NCI-H146 (cell line): ENCODE measurements around the gene DCXR.

ENCODE experiments used
- DNase-seq: peaks from one replicate; lab custom pipeline; 2025; lab: John Stamatoyannopoulos, UW

DCXR gene

GRCh38 chr17:82037092-82037888 is at the start of gene DCXR:
Gene DCXR, minus strand, starts transcription at chr17:82037697. Its CDS starts 15 bp downstream, at chr17:82037682.
- peak; percentile 97 for DNase-seq

DNA sequence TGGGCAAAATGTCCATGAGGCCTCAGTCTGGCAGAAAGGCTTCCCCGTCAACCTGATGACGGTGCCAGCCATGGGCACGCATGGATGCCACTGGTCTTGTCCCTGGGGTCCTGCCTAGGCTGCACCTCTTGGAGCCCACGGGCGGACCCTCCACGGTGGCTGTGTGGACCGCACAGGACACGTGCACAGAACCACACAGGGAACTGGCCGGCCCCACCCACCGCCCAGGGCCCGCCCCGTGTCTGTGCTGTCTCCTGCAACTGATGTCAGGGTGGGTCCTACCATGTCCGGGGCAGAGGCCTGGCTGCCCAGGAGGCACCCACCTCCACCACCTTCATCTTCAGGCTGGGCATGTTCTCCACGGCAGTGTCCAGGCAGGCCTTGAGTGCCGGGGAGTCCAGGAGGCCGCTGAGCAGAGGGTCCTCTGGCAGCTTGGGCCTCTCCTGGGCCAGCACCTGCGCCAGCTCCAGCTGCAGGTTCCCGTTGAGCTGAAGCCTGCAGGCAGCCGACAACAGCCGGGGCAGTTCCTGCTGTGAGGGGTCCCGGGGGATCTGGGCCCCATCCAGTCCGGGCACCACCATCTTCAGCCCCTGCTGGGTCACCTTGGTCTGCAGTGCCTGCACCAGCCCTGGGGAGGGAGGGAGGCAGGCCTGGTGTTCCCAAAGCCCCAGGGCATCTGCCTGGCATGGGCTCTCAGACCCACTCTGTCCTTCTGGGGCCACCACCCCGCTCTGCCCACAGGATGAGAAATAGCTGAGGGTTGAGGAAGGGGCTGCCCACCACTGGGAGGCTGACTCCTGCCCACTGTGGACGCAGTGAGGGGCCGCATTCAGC is 48.7 kb upstream of the DCXR start:
- no peak for DNase-seq

DNA sequence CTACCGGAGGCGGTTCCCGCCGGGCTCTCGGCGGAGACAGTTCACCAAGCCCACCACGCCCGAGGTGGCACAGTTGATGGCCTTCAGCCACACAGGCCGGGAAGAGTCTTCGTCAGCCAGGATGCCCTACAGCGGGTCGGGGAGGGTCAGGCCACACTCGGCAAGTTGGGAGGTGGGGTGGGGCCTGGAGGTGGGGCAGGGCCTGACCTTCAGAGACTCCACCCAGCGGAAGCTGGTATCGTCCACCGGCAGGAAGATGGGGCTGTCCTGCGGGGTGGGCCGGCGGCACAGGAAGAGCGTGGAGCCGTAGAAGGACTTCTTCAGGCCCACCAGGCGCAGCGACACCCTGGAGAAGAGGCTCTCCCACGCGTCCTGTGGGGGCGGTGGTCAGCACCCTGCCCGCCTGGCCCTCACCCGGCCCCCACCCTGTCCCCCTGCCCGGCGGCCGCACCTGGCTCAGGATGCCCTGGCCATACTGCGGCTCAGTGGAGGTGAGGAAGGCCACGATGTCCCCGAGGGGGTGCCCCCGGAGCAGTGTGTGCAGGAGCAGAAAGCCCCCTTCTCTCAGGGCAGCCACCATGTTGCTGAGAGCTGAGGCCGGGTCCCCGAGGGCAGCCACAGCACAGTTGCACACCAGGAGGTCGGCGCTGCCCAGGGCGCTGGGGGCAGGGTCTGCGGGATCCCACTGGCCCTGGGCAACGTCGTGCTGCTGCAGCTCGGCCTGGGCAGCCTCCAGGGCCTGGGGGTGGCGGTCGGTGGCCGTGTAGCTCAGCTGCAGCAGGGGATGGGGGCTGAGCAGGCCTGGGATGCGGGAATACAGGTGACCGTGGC is 47.7 kb upstream of the DCXR start:
- no peak for DNase-seq

- DNase-seq = no peak
Observed at GRCh38 chr17:82084373-82085030, 47.0 kb upstream of the DCXR start.

DNA sequence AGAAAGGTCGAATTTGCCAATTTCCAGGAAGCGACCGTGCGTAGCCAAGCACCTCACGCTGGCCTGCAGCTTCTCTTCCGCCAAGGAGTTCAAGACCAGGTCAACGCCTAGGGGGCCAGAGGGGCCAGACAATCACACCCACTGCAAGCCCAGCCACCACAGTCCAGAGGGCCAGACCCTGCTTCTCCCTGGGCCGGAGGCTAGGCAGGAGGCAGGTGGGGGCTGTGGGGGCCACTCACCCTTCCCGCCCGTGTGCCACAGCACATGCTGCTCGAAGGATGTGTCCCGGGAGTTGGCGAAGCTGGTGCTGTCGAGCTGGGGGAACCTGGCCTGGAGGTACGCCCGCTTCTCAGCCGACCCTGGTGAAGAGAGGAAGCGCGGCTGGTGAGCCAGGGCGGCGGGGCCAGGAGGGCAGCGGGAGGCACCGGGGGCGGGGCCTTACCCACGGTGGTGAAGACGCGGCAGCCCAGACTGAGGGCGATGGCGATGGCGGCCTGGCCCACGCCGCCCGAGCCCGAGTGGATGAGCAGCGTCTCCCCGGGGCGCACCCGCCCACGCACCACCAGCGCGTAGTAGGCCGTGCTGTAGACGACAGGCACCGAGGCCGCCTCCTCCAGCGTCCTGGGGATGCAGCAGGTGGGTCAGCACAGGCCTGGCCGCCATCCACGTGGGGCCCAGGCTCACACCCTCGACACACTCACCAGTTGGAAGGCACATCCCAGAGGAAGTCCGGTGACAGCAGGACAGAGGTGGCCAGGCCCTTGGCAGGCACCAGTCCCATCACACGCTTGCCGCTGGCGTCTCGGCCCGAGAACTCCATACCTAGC is 46.2 kb upstream of the DCXR start:
- DNase-seq = no peak

DNA sequence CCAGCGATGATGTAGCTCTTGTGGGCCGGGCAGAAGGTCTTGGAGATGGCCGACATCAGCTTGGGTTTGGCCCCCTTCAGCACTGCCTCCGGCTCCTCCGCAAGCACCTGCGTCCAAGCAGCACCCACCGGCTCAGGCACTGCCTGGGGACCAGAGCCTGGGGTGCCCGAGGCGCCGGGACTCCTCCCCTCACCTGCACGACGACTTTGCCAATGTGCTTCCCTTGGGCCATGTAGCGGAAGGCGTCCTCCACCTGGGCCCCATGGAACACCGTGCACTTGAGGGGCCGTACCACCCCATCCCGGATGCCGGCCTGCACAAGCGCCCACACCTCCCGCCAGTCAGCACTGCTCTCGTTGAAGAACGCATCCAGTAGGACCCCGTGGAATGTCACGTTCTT is 45.5 kb upstream of the DCXR start:
- no peak for DNase-seq

GRCh38 chr17:82082456-82082855 is 45.0 kb upstream of the DCXR start:
- DNase-seq = no peak

GRCh38 chr17:82081966-82082365 is 44.5 kb upstream of the DCXR start:
- no peak for DNase-seq

- DNase-seq = no peak
Observed at GRCh38 chr17:82081546-82081945, 44.0 kb upstream of the DCXR start.

- DNase-seq = no peak
Observed at GRCh38 chr17:82080789-82081464, 43.4 kb upstream of the DCXR start.

GRCh38 chr17:82080048-82080788 is 42.7 kb upstream of the DCXR start:
- DNase-seq = no peak

GRCh38 chr17:82079001-82079677 is 41.6 kb upstream of the DCXR start:
- no peak for DNase-seq

DNA sequence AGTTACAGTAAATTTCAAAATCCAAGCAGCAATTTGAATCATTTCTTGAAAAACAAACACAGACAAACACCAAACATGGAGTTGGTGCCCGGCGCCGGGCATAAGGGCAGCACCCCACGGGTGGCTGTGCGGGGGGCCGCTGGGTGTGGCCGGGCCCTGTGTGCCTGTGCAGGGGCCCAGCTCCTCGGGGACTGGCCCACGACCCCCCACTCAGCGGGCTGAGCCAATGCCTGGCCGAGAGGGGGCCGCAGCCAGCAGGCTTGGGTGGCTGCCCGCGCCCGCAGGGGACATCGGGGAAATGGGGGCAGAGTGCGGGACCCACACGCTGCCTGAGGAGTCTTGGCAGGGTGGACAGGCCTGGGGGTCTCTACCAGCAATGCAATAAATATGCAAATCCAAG is 40.9 kb upstream of the DCXR start:
- DNase-seq = no peak

- DNase-seq = no peak
Observed at GRCh38 chr17:82077617-82078358, 40.3 kb upstream of the DCXR start.

DNA sequence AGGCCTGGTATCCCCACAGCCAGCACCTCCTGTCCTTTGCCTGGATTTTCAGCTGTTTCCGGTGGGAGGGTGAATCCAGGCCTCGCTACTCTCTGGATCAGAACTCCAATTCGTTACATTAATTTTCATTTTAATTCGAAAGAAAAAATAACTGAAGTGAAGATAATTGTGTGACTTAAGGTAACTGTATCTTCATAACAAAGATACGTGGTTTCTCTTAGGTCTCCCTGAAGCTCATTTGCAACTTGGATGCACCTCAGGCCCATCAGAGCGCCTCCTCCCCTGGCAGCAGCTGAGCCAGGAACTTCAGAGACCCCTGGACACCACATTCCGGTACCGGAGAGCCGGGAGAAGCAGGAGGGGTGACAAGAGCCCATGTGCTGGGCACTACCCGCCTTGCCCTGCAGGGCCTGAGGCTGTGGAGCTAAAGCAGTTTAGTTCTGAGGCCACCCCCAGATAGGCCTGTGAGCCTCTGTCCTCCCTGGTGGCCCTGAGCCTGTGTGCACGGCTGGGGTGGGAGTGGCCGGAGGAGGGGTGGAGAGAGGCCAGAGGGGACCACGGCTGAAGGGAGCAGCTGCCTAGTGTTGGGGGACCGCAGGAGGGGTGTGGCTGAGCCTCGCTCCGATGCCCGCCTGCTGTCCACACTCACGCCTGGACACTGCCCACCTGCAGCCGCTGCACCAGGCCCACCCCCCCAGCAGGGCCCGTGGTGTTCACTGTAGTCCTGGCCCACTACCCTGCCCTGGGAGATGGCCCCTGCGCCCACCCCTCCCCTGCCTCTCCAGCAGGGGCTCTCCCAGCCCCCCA is 39.5 kb upstream of the DCXR start:
- DNase-seq = no peak

- no peak for DNase-seq
Observed at GRCh38 chr17:82076018-82076784, 38.7 kb upstream of the DCXR start.

DNA sequence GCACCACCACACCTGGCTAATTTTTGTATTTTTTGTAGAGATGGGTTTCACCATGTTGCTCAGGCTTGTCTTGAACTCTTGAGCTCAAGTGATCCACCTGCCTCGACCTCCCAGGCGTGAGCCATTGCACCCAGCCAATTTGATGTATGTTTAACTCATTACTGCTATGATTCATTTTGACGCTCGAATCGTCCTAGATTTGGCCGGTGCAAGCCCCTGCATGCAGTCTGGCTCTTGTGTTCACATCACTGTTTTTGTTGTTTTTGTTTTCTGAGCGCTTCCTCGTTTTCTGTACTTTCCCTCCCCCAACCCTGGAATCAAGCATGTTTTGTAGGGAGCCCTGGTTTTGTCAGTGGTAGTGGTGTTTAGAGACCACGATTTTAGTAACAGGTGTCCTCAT is 35.9 kb upstream of the DCXR start:
- no peak for DNase-seq
